Measurements from ENCODE around the gene MEGF11. TPM values are rescaled to one million over a fixed set of nuclear protein-coding genes. Genes with fewer than 3 reads are reported as not detected.

Gene MEGF11
- total and polyA plus RNA-seq, 2 donors: 0.11 to 0.13 TPM

DNA sequence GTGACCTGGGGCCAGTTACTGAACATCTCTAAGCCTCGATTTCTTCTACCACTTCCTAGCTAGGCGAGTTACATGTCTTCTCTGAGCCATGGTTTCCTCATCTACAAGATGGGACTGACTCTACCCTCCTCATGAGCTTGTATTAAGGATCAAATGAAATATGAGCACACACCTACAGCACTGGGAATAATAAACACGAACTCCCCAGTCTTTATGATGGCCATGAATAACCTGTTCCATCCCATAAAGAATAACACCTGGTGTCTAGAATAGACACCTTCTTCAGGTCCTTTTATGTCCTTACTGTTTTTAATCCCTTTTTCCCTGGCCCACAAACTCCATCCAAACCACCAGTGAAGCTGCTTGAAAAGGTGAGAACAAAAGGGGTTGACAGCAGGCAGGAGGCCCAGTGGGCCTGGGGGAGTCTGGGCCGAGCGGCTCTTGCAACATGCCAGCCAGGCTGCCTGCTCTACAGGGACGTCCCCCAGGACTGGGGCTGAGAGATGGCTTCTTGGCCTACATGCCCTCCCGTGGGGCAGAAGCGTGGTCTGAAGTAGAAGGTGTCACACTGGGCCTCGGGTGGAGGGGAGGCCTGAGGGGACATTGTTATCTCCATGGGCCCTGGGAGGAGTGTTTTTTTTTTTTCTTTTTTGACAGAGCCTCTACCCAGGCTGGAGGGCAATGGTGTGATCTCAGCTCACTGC, 206.1 kb downstream of the MEGF11 start:
- 76% methylated on average over 9 of the region's 9 CpGs for WGBS
- no peaks in the 10 kb centered on the region for H3K4me1 ChIP-seq (ENCODE audit: insufficient read depth)
- no peak for DNase-seq (ENCODE audit: extremely low spot score)
- H3K27ac ChIP-seq (ENCODE audit: low read depth): no peak overlapping the region
- H3K36me3 ChIP-seq (ENCODE audit: insufficient read depth): no peaks in the 10 kb centered on the region
- no peak overlapping the region for H3K4me3 ChIP-seq (ENCODE audit: low read depth, low read length)

- WGBS: 65% methylated on average over 1 of the region's 1 CpG
- H3K36me3 ChIP-seq (ENCODE audit: insufficient read depth): no peaks in the 10 kb centered on the region
- no peaks in the 10 kb centered on the region for H3K4me1 ChIP-seq (ENCODE audit: insufficient read depth)
- no peak overlapping the region for H3K4me3 ChIP-seq (ENCODE audit: low read depth, low read length)
- H3K27ac ChIP-seq (ENCODE audit: low read depth): no peak overlapping the region
- DNase-seq (ENCODE audit: extremely low spot score): no peak
These were observed 206.8 kb downstream of the MEGF11 start for GRCh38 chr15:66046751-66047150.

GRCh38 chr15:66046326-66046725, 207.2 kb downstream of the MEGF11 start:
- no peak for DNase-seq (ENCODE audit: extremely low spot score)
- 64% methylated on average over 8 of the region's 8 CpGs for WGBS
- H3K36me3 ChIP-seq (ENCODE audit: insufficient read depth): no peaks in the 10 kb centered on the region
- no peaks in the 10 kb centered on the region for H3K4me1 ChIP-seq (ENCODE audit: insufficient read depth)
- H3K4me3 ChIP-seq (ENCODE audit: low read depth, low read length): no peak overlapping the region
- no peak overlapping the region for H3K27ac ChIP-seq (ENCODE audit: low read depth)

GRCh38 chr15:66045542-66045941, 208.0 kb downstream of the MEGF11 start:
- H3K36me3 ChIP-seq (ENCODE audit: insufficient read depth): no peaks in the 10 kb centered on the region
- no peak for DNase-seq (ENCODE audit: extremely low spot score)
- H3K27ac ChIP-seq (ENCODE audit: low read depth): no peak overlapping the region
- no peaks in the 10 kb centered on the region for H3K4me1 ChIP-seq (ENCODE audit: insufficient read depth)
- WGBS: 68% methylated on average over 5 of the region's 5 CpGs
- H3K4me3 ChIP-seq (ENCODE audit: low read depth, low read length): no peak overlapping the region

- Histone ChIP-seq H3K4me1 (ENCODE audit: insufficient read depth) (no peaks in the 10 kb centered on the region), H3K36me3 (ENCODE audit: insufficient read depth) (no peaks in the 10 kb centered on the region), H3K4me3 (ENCODE audit: low read depth, low read length) (no peak overlapping the region), H3K27ac (ENCODE audit: low read depth) (no peak overlapping the region)
- WGBS: 88% methylated on average over 3 of the region's 3 CpGs
- DNase-seq (ENCODE audit: extremely low spot score): no peak
These were observed 208.7 kb downstream of the MEGF11 start for GRCh38 chr15:66044837-66045236.

GRCh38 chr15:66043264-66043663, 210.3 kb downstream of the MEGF11 start:
- H3K27ac ChIP-seq (ENCODE audit: low read depth): no peak overlapping the region
- 57% methylated on average over 8 of the region's 8 CpGs for WGBS
- H3K36me3 ChIP-seq (ENCODE audit: insufficient read depth): no peaks in the 10 kb centered on the region
- H3K4me1 ChIP-seq (ENCODE audit: insufficient read depth): no peaks in the 10 kb centered on the region
- DNase-seq (ENCODE audit: extremely low spot score): no peak
- no peak overlapping the region for H3K4me3 ChIP-seq (ENCODE audit: low read depth, low read length)

DNA sequence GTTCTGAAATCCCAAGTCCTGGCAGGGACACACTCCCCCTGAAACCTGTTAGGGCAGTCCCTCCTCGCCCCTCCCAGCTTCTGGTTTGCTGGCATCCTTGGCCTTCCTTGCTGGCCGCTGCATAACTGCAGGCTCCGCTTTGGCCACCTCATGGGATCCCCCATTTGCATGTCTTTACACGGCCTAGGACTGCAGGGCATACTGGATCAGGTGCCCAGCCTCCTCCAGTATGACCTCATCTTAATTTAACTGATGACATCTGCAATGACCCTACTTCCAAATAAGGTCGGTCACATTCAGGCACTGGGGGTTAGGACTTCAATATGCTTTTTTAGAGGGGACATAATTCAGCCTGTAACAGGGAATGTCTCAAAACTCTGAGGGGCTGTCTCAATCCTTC, 210.9 kb downstream of the MEGF11 start:
- WGBS: 50% methylated on average over 5 of the region's 5 CpGs
- DNase-seq (ENCODE audit: extremely low spot score): no peak
- no peaks in the 10 kb centered on the region for H3K4me1 ChIP-seq (ENCODE audit: insufficient read depth)
- H3K4me3 ChIP-seq (ENCODE audit: low read depth, low read length): no peak overlapping the region
- no peaks in the 10 kb centered on the region for H3K36me3 ChIP-seq (ENCODE audit: insufficient read depth)
- H3K27ac ChIP-seq (ENCODE audit: low read depth): no peak overlapping the region

DNA sequence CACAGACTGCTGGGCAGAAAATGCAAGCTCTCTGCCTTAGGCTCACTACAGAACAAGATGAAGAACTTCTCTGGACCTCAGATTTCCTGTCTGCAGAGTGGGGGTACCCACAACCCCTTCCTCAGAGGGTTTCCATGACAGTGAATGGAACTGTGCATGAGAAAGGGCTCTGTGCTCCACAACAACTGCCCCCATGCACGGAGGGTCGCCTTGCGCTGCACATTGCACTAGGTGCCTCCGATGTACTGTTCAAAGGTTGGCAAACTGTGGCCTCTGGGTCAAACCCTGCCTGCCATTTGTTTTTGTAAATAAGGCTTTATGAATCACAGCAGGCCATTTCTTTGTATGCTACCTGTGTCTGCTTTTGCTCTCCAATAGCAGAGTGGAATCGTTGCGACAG, 212.3 kb downstream of the MEGF11 start:
- H3K27ac ChIP-seq (ENCODE audit: low read depth): no peak overlapping the region
- no peaks in the 10 kb centered on the region for H3K4me1 ChIP-seq (ENCODE audit: insufficient read depth)
- 85% methylated on average over 6 of the region's 6 CpGs for WGBS
- no peak for DNase-seq (ENCODE audit: extremely low spot score)
- no peak overlapping the region for H3K4me3 ChIP-seq (ENCODE audit: low read depth, low read length)
- no peaks in the 10 kb centered on the region for H3K36me3 ChIP-seq (ENCODE audit: insufficient read depth)

DNA sequence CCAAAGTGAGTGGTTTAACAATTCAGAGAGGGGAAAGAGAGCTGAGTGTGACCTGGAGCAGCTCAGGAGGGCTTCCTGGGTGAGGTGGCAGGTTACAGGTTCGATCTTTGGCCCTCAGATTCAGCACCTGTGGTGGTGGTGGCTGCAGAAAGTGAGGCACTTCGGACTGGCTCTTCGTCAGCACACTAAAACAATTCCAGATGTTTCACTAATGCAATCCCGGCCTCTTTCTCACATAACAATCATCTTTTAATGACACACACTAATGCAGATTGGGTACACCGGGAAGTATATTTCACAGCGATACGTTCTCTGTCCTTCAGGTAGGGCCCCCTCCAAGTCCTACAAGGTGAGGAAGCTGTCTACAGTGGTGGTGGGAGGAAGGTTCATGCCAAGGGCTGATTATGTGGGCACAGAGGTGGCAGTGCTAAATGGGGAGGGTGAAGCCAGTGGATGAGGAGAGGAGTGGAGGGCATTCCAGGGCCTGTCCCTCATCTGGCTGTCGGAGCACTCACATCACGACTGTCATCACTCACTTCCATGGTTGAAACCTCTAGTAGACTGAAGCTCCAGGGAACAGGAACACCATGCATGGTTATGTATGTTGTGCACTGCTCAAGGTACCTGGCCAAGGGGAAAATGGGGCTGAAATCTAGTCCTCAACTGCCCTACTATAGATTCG, 213.2 kb downstream of the MEGF11 start:
- WGBS: 71% methylated on average over 10 of the region's 10 CpGs
- Histone ChIP-seq H3K36me3 (ENCODE audit: insufficient read depth) (no peaks in the 10 kb centered on the region), H3K4me1 (ENCODE audit: insufficient read depth) (no peaks in the 10 kb centered on the region), H3K27ac (ENCODE audit: low read depth) (no peak overlapping the region), H3K4me3 (ENCODE audit: low read depth, low read length) (no peak overlapping the region)
- DNase-seq (ENCODE audit: extremely low spot score): no peak

GRCh38 chr15:66039117-66039871, 214.3 kb downstream of the MEGF11 start:
- WGBS: 44% methylated on average over 25 of the region's 29 CpGs
- Histone ChIP-seq H3K4me1 (ENCODE audit: insufficient read depth) (no peaks in the 10 kb centered on the region), H3K4me3 (ENCODE audit: low read depth, low read length) (no peak overlapping the region), H3K27ac (ENCODE audit: low read depth) (no peak overlapping the region), H3K36me3 (ENCODE audit: insufficient read depth) (no peaks in the 10 kb centered on the region)
- DNase-seq (ENCODE audit: extremely low spot score): no peak

- Histone ChIP-seq H3K36me3 (ENCODE audit: insufficient read depth) (no peaks in the 10 kb centered on the region), H3K4me3 (ENCODE audit: low read depth, low read length) (no peak overlapping the region), H3K4me1 (ENCODE audit: insufficient read depth) (no peaks in the 10 kb centered on the region), H3K27ac (ENCODE audit: low read depth) (no peak overlapping the region)
- no peak for DNase-seq (ENCODE audit: extremely low spot score)
- WGBS: 61% methylated on average over 8 of the region's 8 CpGs
These were observed 215.0 kb downstream of the MEGF11 start for GRCh38 chr15:66038387-66039116.

- H3K27ac ChIP-seq (ENCODE audit: low read depth): no peak overlapping the region
- DNase-seq (ENCODE audit: extremely low spot score): no peak
- H3K36me3 ChIP-seq (ENCODE audit: insufficient read depth): no peaks in the 10 kb centered on the region
- no peak overlapping the region for H3K4me3 ChIP-seq (ENCODE audit: low read depth, low read length)
- 61% methylated on average over 5 of the region's 5 CpGs for WGBS
- H3K4me1 ChIP-seq (ENCODE audit: insufficient read depth): no peaks in the 10 kb centered on the region
These were observed 216.7 kb downstream of the MEGF11 start for GRCh38 chr15:66036859-66037258.

GRCh38 chr15:66035901-66036300, 217.6 kb downstream of the MEGF11 start:
- no peak for DNase-seq (ENCODE audit: extremely low spot score)
- H3K4me1 ChIP-seq (ENCODE audit: insufficient read depth): no peaks in the 10 kb centered on the region
- H3K27ac ChIP-seq (ENCODE audit: low read depth): no peak overlapping the region
- WGBS: 65% methylated on average over 5 of the region's 5 CpGs
- no peaks in the 10 kb centered on the region for H3K36me3 ChIP-seq (ENCODE audit: insufficient read depth)
- no peak overlapping the region for H3K4me3 ChIP-seq (ENCODE audit: low read depth, low read length)
